HepG2 (cell line): ENCODE measurements around the gene ITGB7. TPM values are rescaled to one million over a fixed set of nuclear protein-coding genes. Genes with fewer than 3 reads are reported as not detected.
A peak's percentile ranks its signal among the peaks of the same experiment; 100 is the strongest.

Experiments used
- ATAC-seq: fragments of 200-7000 bp; cut with Tn5 transposase; 3 replicates; pipeline ENCODE4 v1.9.1; 2020; ENCODE audit warnings: mild to moderate bottlenecking, moderate library complexity
- BruUV-seq: library from RNA; stranded (reverse); fragments of 400-500 nt; replicated peaks from 2 replicates; lab custom pipeline; 2021; lab: Mats Ljungman, UMichigan
- CTCF ChIA-PET: fragments of 300-600 bp; formaldehyde crosslinking; extraction: SDS; loops from one replicate; lab custom pipeline; 2021; ENCODE audit warnings: low total read pairs, inconsistent platforms, low intra/inter-chr PET ratio; lab: Yijun Ruan, JAX
- POLR2A ChIA-PET: fragments of 350-600 bp; sonication (Branson Sonifier 250); formaldehyde crosslinking; loops from one replicate; lab custom pipeline; 2020; ENCODE audit warnings: antibody characterized with exemption, inconsistent platforms; lab: Yijun Ruan, JAX
- DNase-seq: peaks from one replicate; pipeline ENCODE4 v3.0.0-alpha.2; 2015; ENCODE audit warnings: low spot score
- FAIRE-seq: peaks from 3 replicates; lab custom pipeline; 2011; peaks lifted over from hg19 to GRCh38; lab: Jason Lieb, UNC
- H2AFZ ChIP-seq: one replicate; pipeline ENCODE4 v1.6.1; 2011; ENCODE audit warnings: low read length, inconsistent platforms
- H3K27ac ChIP-seq: fragments of 300-600 bp; 3 replicates; pipeline ENCODE4 v1.8.0; 2011; ENCODE audit warnings: mixed run types, mild to moderate bottlenecking, mixed read lengths, low read length, inconsistent platforms; ENCODE audit not compliant: insufficient read depth; ENCODE audit errors: extremely low read length
- H3K27me3 ChIP-seq, 2 experiments: fragments of 200-600 bp in 1 of 2; 2 replicates in 1 of 2; 3 replicates in 1 of 2; pipeline versions ENCODE4 v1.6.0 to v1.8.0; 2011; ENCODE audit warnings: low read length in 2 of 2, mild to moderate bottlenecking in 2 of 2, moderate library complexity in 2 of 2, inconsistent platforms in 1 of 2; ENCODE audit not compliant: insufficient read depth in 2 of 2, control insufficient read depth in 1 of 2
- H3K36me3 ChIP-seq, 2 experiments: fragments of 200-600 bp in 1 of 2; replicated peaks in 1 of 2; 2 replicates in 1 of 2; 3 replicates in 1 of 2; pipeline versions ENCODE4 v1.5.1 to v1.8.0; 2011; ENCODE audit warnings: low read length in 2 of 2, inconsistent platforms in 1 of 2; ENCODE audit not compliant: insufficient read depth in 2 of 2, control insufficient read depth in 1 of 2
- H3K4me1 ChIP-seq: 2 replicates; pipeline ENCODE4 v1.5.1; 2012; ENCODE audit warnings: low read length, inconsistent platforms; ENCODE audit not compliant: insufficient read depth
- H3K4me2 ChIP-seq: 2 replicates; pipeline ENCODE4 v1.6.0; 2011; ENCODE audit warnings: low read depth, low read length, inconsistent platforms
- H3K4me3 ChIP-seq, 3 experiments: fragments of 200-600 bp in 1 of 3; sonication (generic), shearing (Covaris generic) in 1 of 3; replicated peaks in 1 of 3; 2 replicates each; pipeline ENCODE4 v1.5.1; 2011 to 2016; ENCODE audit warnings: low read length in 3 of 3, inconsistent platforms in 2 of 3, low read depth in 2 of 3, mild to moderate bottlenecking in 2 of 3, control low read depth in 1 of 3, mixed read lengths in 1 of 3; ENCODE audit not compliant: insufficient read depth in 1 of 3
- H3K79me2 ChIP-seq: one replicate; pipeline ENCODE4 v1.6.1; 2011; ENCODE audit warnings: low read length, inconsistent platforms; ENCODE audit not compliant: insufficient read depth
- H3K9ac ChIP-seq: 2 replicates; pipeline ENCODE4 v1.6.0; 2011; ENCODE audit warnings: mild to moderate bottlenecking, low read depth, low read length, inconsistent platforms; ENCODE audit not compliant: insufficient read depth
- H3K9me3 ChIP-seq: 2 replicates; pipeline ENCODE4 v1.5.1; 2012; ENCODE audit warnings: mild to moderate bottlenecking, low read length
- H4K20me1 ChIP-seq: 2 replicates; pipeline ENCODE4 v1.6.0; 2011; ENCODE audit warnings: inconsistent platforms, mild to moderate bottlenecking, low read length, moderate library complexity; ENCODE audit not compliant: insufficient read depth
- BRCA1 ChIP-seq: sonication (generic); formaldehyde crosslinking; IDR thresholded peaks from 2 replicates; pipeline ENCODE4 v1.4.0; 2020; ENCODE audit warnings: missing genetic modification reagents
- CREB1 ChIP-seq, 2 experiments: fragments of 450-650 bp in 1 of 2; IDR thresholded peaks; 2 replicates each; pipeline ENCODE4 v1.6.1; 2016 to 2017; ENCODE audit warnings: control low read depth in 1 of 2, mild to moderate bottlenecking in 1 of 2, missing compliant biosample characterization in 1 of 2, missing genetic modification characterization in 1 of 2
- ELF4 ChIP-seq: sonication (generic); formaldehyde crosslinking; IDR thresholded peaks from 2 replicates; pipeline ENCODE4 v1.5.0; 2020; ENCODE audit warnings: missing genetic modification reagents, mild to moderate bottlenecking, moderate library complexity, borderline replicate concordance
- ETV5 ChIP-seq: IDR thresholded peaks from 2 replicates; pipeline ENCODE4 v1.6.1; 2018; ENCODE audit warnings: missing biosample characterization, missing genetic modification reagents, inconsistent platforms, borderline replicate concordance
- EZH2 ChIP-seq: conservative IDR thresholded peaks from 2 replicates; pipeline ENCODE4 v1.6.1; 2012; ENCODE audit warnings: mild to moderate bottlenecking, low read depth, low read length, moderate library complexity
- MTF2 ChIP-seq: sonication (generic); formaldehyde crosslinking; IDR thresholded peaks from 2 replicates; pipeline ENCODE4 v1.5.0; 2020; ENCODE audit warnings: missing genetic modification reagents, borderline replicate concordance
- RAD21 ChIP-seq: fragments of 450-650 bp; formaldehyde crosslinking; IDR thresholded peaks from 2 replicates; pipeline ENCODE4 v1.5.0; 2020; ENCODE audit warnings: mild to moderate bottlenecking
- SAP130 ChIP-seq: IDR thresholded peaks from 2 replicates; pipeline ENCODE4 v1.6.1; 2016; ENCODE audit warnings: low read depth
- ZBTB4 ChIP-seq: sonication (generic); formaldehyde crosslinking; IDR thresholded peaks from 2 replicates; pipeline ENCODE4 v1.4.0; 2020; ENCODE audit warnings: missing genetic modification reagents, mild to moderate bottlenecking, borderline replicate concordance
- ZFP37 ChIP-seq: sonication (generic); formaldehyde crosslinking; IDR thresholded peaks from 2 replicates; pipeline ENCODE4 v1.4.0; 2020; ENCODE audit warnings: missing genetic modification reagents, borderline replicate concordance
- ZMYM4 ChIP-seq: sonication (generic); formaldehyde crosslinking; IDR thresholded peaks from 2 replicates; pipeline ENCODE4 v1.8.1; 2023; ENCODE audit warnings: mild to moderate bottlenecking, missing genetic modification reagents
- ZNF446 ChIP-seq: sonication (generic); formaldehyde crosslinking; IDR thresholded peaks from 2 replicates; pipeline ENCODE4 v1.5.0; 2020; ENCODE audit warnings: mild to moderate bottlenecking, missing genetic modification reagents
- ZNF574 ChIP-seq: sonication (generic); formaldehyde crosslinking; IDR thresholded peaks from 2 replicates; pipeline ENCODE4 v1.4.0; 2020; ENCODE audit warnings: missing genetic modification reagents
- ZNF713 ChIP-seq: sonication (generic); formaldehyde crosslinking; IDR thresholded peaks from 2 replicates; pipeline ENCODE4 v1.4.0; 2020; ENCODE audit warnings: mild to moderate bottlenecking, missing genetic modification reagents
- ZNF75D ChIP-seq: sonication (generic); formaldehyde crosslinking; IDR thresholded peaks from 2 replicates; pipeline ENCODE4 v1.8.1; 2023; ENCODE audit warnings: missing genetic modification reagents, mild to moderate bottlenecking, borderline replicate concordance
- ZNF772 ChIP-seq: sonication (generic); formaldehyde crosslinking; IDR thresholded peaks from 2 replicates; pipeline ENCODE4 v1.5.0; 2020; ENCODE audit warnings: mild to moderate bottlenecking, missing genetic modification reagents
- WGBS: methylation state at CpG from one replicate; pipeline ENCODE4 v1.1.6; 2017; ENCODE audit warnings: low lambda C conversion rate; 5-methylcytosine and 5-hydroxymethylcytosine counted together
- in situ Hi-C: cut with HindIII; loops from 2 replicates; pipeline ENCODE4 v1.10.0; 2017; ENCODE audit warnings: low pct_unique_long_range_greater_than_20kb; ENCODE audit not compliant: extremely low pct_ligation_motif_present
- intact Hi-C: fragments of 100-400 bp; cut with micrococcal nuclease; formaldehyde crosslinking; loops from one replicate; pipeline ENCODE4 v1.10.0; 2022; ENCODE audit not compliant: unreplicated experiment
- polyA plus RNA-seq, 8 experiments: library from polyadenylated mRNA; depleted of rRNA in 3 of 8; stranded (reverse) in 7 of 8; unstranded in 1 of 8; fragments of >200 nt; fragmentation: Illumina TruSeq in 4 of 8; extraction: Trizol in 4 of 8; gene quantifications; 2 replicates each; pipeline versions ENCODE4 v1.2.1 to v1.2.3, GENCODE V29; 2011 to 2016; ENCODE audit warnings: low read depth in 4 of 8, missing spikeins in 1 of 8, mixed read lengths in 1 of 8; ENCODE audit not compliant: insufficient read depth in 1 of 8
- total RNA-seq, 5 experiments: library from RNA; depleted of rRNA; stranded (reverse); fragments of >200 nt; fragmentation: Illumina TruSeq; extraction: Trizol; gene quantifications; 2 replicates each; pipeline ENCODE4 v1.2.3, GENCODE V29; 2016; ENCODE audit warnings: low read depth in 1 of 5

The ITGB7 gene
- total and polyA plus RNA-seq, 2 of the 13 experiments (the other 11 are each of a cell fraction or from before 2014, with no cell fraction given), result 0.16 to 0.18 TPM

- TF ChIP-seq BRCA1 (no peak), ZNF446 (CRISPR knock-in tag) (no peak), ETV5 (CRISPR knock-in tag) (no peak), CREB1 (IDR thresholded peaks at IDR 0.05) (no peak), CREB1 (CRISPR knock-in tag; IDR thresholded peaks at IDR 0.05) (no peak)
Measured at GRCh38 chr12:53220694-53221202, 13.7 kb upstream of the ITGB7 start (continued).

- peaks cover 71% of the 10 kb centered on the region for H3K4me1 ChIP-seq
- TF ChIP-seq ZNF75D (CRISPR knock-in tag), result no peak
- TF ChIP-seq EZH2, result no peak
- TF ChIP-seq SAP130, result peak; percentile 8
- TF ChIP-seq ZNF713 (CRISPR knock-in tag), result no peak
- no peak for TF ChIP-seq RAD21
- TF ChIP-seq ZFP37 (CRISPR knock-in tag), result no peak
- TF ChIP-seq ZBTB4 (CRISPR knock-in tag), result 0 out of 2 replicates have a peak, but pooled peaks have one; percentile 39
- peak; percentile 10; the same call in 1 of the 2 replicates for TF ChIP-seq MTF2
- no peak for TF ChIP-seq ZNF574 (CRISPR knock-in tag)
- TF ChIP-seq ZNF772 (CRISPR knock-in tag), result peak; percentile 61; the same call in 1 of the 2 replicates
- no peak for TF ChIP-seq ELF4 (CRISPR knock-in tag)
- no peak for TF ChIP-seq ZMYM4 (CRISPR knock-in tag)
Measured at GRCh38 chr12:53219956-53220693, 13.1 kb upstream of the ITGB7 start.

More at GRCh38 chr12:53219956-53220693, 13.1 kb upstream of the ITGB7 start:
- Histone ChIP-seq H3K27ac (no peak overlapping the region), H3K4me2 (peak overlapping the region; percentile 100), H3K9me3 (no peaks in the 10 kb centered on the region), H4K20me1 (no peaks in the 10 kb centered on the region), H3K79me2 (no peaks in the 10 kb centered on the region), H3K27me3 (peaks cover 0 to 17% of the 10 kb centered on the region in 2 experiments; a peak in 3 of 5 replicates), H3K9ac (peak overlapping the region; percentile 31), H3K36me3 (no peaks in the 10 kb centered on the region), H3K4me3 (peak overlapping the region; percentile 75 to 89 (median 89)), H2AFZ (no peak overlapping the region)
- ChIA-PET CTCF (no interaction called here), POLR2A (interaction anchor here (1.0 to 3.7 kb wide), 10 partner anchors 10 to 281 kb away, joined by 3 to 17 read pairs (median 8); partner anchors contain the start of genes AAAS, CSAD, ESPL1 and PFDN5)
- BruUV-seq, result no TSS peak
- FAIRE-seq (no peak), DNase-seq (peak; percentile 38), ATAC-seq (peak; percentile 3)
- in situ Hi-C loops, result loop anchor here (5.0 kb wide), 1 partner anchor 47 kb away; the partner anchor contains the start of gene ESPL1
- 0% methylated on average over 21 of the region's 53 CpGs for WGBS
- intact Hi-C loops, result loop anchor here (5.0 kb wide), 1 partner anchor 77 kb away; the partner anchor contains the start of genes MYG1 and PFDN5
